Naive thymus-derived CD4-positive, alpha-beta T cell (primary cell): ENCODE data around the gene SLC8A2. TPM values are rescaled to one million over a fixed set of nuclear protein-coding genes. Genes with fewer than 3 reads are reported as not detected.
"Not testable (repeated sequence)": the region's sequence is repeated elsewhere in the genome, so short reads cannot be mapped to it uniquely, and the experiment has no call there.

Source experiments
- ATAC-seq: fragments of 150-1000 bp; cut with Tn5 transposase; 2 replicates; pipeline ENCODE4 v1.10.0; 2021; ENCODE audit warnings: mild to moderate bottlenecking, moderate library complexity
- CTCF ChIA-PET: fragments of 350-600 bp; sonication (Branson Sonifier 250); formaldehyde crosslinking; loops from one replicate; lab custom pipeline; 2021; ENCODE audit warnings: antibody characterized with exemption; lab: Charles Lee
- POLR2A ChIA-PET: fragments of 350-600 bp; sonication (Branson Sonifier 250); formaldehyde crosslinking; loops from one replicate; lab custom pipeline; 2021; ENCODE audit warnings: antibody characterized with exemption, inconsistent platforms; lab: Charles Lee
- DNase-seq, 9 donors: peaks; one replicate each; pipeline versions ENCODE4 v3.0.0 to v3.0.0-alpha.2; 2020 to 2022; ENCODE audit warnings: mixed read lengths in 1 of 9
- H3K27ac ChIP-seq: one replicate; pipeline ENCODE4 v1.7.0; 2013; ENCODE audit warnings: mild to moderate bottlenecking, low read depth, low read length, moderate library complexity
- H3K27me3 ChIP-seq, 2 donors: one replicate each; pipeline ENCODE4 v1.7.0; 2013; ENCODE audit warnings: low read length in 2 of 2, mild to moderate bottlenecking in 2 of 2, moderate library complexity in 2 of 2; ENCODE audit not compliant: control insufficient read depth in 2 of 2, insufficient read depth in 2 of 2
- H3K36me3 ChIP-seq, 3 experiments: 1 replicate in 2 of 3; 2 replicates in 1 of 3; pipeline ENCODE4 v1.7.0; 2013; ENCODE audit warnings: low read length in 3 of 3, mild to moderate bottlenecking in 3 of 3, moderate library complexity in 1 of 3; ENCODE audit not compliant: insufficient read depth in 3 of 3, control insufficient read depth in 2 of 3
- H3K4me1 ChIP-seq, 2 donors: one replicate each; pipeline ENCODE4 v1.7.0; 2013; ENCODE audit warnings: low read length in 2 of 2, mild to moderate bottlenecking in 2 of 2, moderate library complexity in 1 of 2; ENCODE audit not compliant: control insufficient read depth in 2 of 2, insufficient read depth in 2 of 2
- H3K4me3 ChIP-seq: 2 replicates; pipeline ENCODE4 v1.7.0; 2013; ENCODE audit warnings: mild to moderate bottlenecking, low read length
- H3K9me3 ChIP-seq, 3 experiments: 1 replicate in 2 of 3; 2 replicates in 1 of 3; pipeline ENCODE4 v1.7.0; 2013; ENCODE audit warnings: low read length in 3 of 3; ENCODE audit not compliant: control insufficient read depth in 2 of 3
- H3K27ac Mint-ChIP-seq, 9 donors: one replicate each; pipeline ENCODE4 v1.8.0; 2020 to 2022; ENCODE audit warnings: mixed read lengths in 9 of 9, mild to moderate bottlenecking in 8 of 9, moderate library complexity in 5 of 9, inconsistent platforms in 2 of 9
- H3K27me3 Mint-ChIP-seq, 5 donors: one replicate each; pipeline ENCODE4 v1.8.0; 2021 to 2022; ENCODE audit warnings: mixed read lengths in 5 of 5, mild to moderate bottlenecking in 1 of 5
- H3K36me3 Mint-ChIP-seq, 5 donors: one replicate each; pipeline ENCODE4 v1.8.0; 2020 to 2022; ENCODE audit warnings: mixed read lengths in 5 of 5, mild to moderate bottlenecking in 3 of 5, inconsistent platforms in 1 of 5
- H3K4me1 Mint-ChIP-seq, 7 donors: one replicate each; pipeline ENCODE4 v1.8.0; 2020 to 2022; ENCODE audit warnings: mixed read lengths in 7 of 7, mild to moderate bottlenecking in 3 of 7, inconsistent platforms in 1 of 7
- H3K4me3 Mint-ChIP-seq, 10 donors: one replicate each; pipeline ENCODE4 v1.8.0; 2020 to 2022; ENCODE audit warnings: mild to moderate bottlenecking in 10 of 10, mixed read lengths in 10 of 10, moderate library complexity in 6 of 10, inconsistent platforms in 2 of 10
- H3K9me3 Mint-ChIP-seq, 11 donors: one replicate each; pipeline ENCODE4 v1.8.0; 2020 to 2022; ENCODE audit warnings: mixed read lengths in 11 of 11, mild to moderate bottlenecking in 4 of 11, inconsistent platforms in 1 of 11, moderate library complexity in 1 of 11
- intact Hi-C, 2 donors: fragments of 100-400 bp; cut with micrococcal nuclease; formaldehyde crosslinking; loops; one replicate each; pipeline ENCODE4 v1.15.1; 2023
- polyA plus RNA-seq, 2 donors: library from polyadenylated mRNA; unstranded; fragments of 300-500 nt; fragmentation: Illumina TruSeq; gene quantifications; one replicate each; pipeline ENCODE4 v1.2.3, GENCODE V29; 2021
- total RNA-seq, 6 experiments: library from RNA in 5 of 6; stranded (reverse) in 5 of 6; gene quantifications; 1 replicate in 5 of 6; 2 replicates in 1 of 6; pipeline ENCODE4 v1.2.3 and lab custom pipeline; 2021 to 2026

SLC8A2 gene
- total and polyA plus RNA-seq, 7 experiments from 2014 or later: 0.05 to 0.19 (median 0.19) TPM; not detected in 4

DNA sequence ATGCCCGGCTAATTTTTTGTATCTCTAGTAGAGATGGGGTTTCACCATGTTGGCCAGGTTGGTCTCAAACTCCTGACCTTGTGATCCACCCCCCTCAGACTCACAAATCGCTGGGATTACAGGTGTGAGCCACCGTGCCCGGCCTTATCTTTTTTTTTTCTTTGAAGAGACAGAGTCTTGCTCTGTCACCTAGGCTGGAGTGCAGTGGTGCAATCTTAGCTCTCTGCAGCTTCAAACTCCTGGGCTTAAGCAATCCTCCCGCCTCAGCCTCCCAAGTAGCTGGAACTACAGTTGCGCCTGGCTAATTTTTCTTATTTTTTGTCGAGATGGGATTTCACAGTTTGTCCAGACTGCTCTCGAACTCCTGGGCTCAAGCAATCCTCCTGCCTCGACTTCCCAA is 60.0 kb downstream of the SLC8A2 start:
- H3K4me1 ChIP-seq, POLR2A ChIA-PET, H3K4me3 ChIP-seq, H3K27me3 ChIP-seq, H3K4me1 Mint-ChIP-seq, ATAC-seq, H3K4me3 Mint-ChIP-seq, H3K36me3 Mint-ChIP-seq, H3K36me3 ChIP-seq, H3K9me3 ChIP-seq, H3K27ac Mint-ChIP-seq, H3K9me3 Mint-ChIP-seq, H3K27ac ChIP-seq, DNase-seq, intact Hi-C loops: not testable (repeated sequence)
- CTCF ChIA-PET: interaction anchor here (0.6 to 0.7 kb wide), 2 partner anchors 1289 to 1455 kb away, joined by 3 to 4 read pairs; no protein-coding TSS in a partner anchor
- peaks cover 39 to 57% (median 45%) of the 10 kb centered on the region in 5 donors for H3K27me3 Mint-ChIP-seq

DNA sequence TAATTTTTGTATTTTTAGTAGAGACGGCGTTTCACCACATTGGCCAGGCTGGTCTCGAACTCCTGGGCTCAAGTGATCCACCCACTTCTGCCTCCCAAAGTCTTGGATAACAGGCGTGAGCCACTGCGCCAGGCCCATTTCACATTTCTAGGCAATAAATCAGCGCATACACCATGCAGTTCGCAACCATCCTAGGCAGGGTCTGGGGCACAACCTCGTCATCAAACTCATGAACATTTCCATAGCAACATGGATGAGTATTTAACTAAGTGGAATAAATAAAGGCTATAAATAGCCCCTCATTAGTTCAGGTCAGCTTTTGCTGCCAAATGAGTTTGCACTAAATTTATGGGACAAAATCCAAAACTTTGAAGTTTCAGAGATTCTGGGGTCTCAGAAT is 60.6 kb downstream of the SLC8A2 start:
- peaks cover 39 to 57% (median 45%) of the 10 kb centered on the region in 5 donors for H3K27me3 Mint-ChIP-seq
- CTCF ChIA-PET: interaction anchor here (0.6 to 0.7 kb wide), 2 partner anchors 1288 to 1455 kb away, joined by 3 to 4 read pairs; no protein-coding TSS in a partner anchor
- ATAC-seq (no peak), DNase-seq (no peak)
- Histone ChIP-seq H3K27ac (no peak overlapping the region), H3K36me3 (no peaks in the 10 kb centered on the region), H3K4me3 (no peak overlapping the region), H3K9me3 (no peaks in the 10 kb centered on the region), H3K4me1 (no peaks in the 10 kb centered on the region), H3K27me3 (peaks cover 0 to 2% of the 10 kb centered on the region in 2 donors)
- peaks cover 0 to 7% (median 0%) of the 10 kb centered on the region in 11 donors for H3K9me3 Mint-ChIP-seq
- H3K4me1 Mint-ChIP-seq: peaks cover 0 to 4% (median 0%) of the 10 kb centered on the region in 7 donors
- intact Hi-C loops: no loop called here
- POLR2A ChIA-PET: no interaction called here
- no peak overlapping the region for H3K27ac Mint-ChIP-seq
- H3K4me3 Mint-ChIP-seq: no peak overlapping the region
- H3K36me3 Mint-ChIP-seq: peaks cover 0 to 7% (median 4%) of the 10 kb centered on the region in 5 donors

DNA sequence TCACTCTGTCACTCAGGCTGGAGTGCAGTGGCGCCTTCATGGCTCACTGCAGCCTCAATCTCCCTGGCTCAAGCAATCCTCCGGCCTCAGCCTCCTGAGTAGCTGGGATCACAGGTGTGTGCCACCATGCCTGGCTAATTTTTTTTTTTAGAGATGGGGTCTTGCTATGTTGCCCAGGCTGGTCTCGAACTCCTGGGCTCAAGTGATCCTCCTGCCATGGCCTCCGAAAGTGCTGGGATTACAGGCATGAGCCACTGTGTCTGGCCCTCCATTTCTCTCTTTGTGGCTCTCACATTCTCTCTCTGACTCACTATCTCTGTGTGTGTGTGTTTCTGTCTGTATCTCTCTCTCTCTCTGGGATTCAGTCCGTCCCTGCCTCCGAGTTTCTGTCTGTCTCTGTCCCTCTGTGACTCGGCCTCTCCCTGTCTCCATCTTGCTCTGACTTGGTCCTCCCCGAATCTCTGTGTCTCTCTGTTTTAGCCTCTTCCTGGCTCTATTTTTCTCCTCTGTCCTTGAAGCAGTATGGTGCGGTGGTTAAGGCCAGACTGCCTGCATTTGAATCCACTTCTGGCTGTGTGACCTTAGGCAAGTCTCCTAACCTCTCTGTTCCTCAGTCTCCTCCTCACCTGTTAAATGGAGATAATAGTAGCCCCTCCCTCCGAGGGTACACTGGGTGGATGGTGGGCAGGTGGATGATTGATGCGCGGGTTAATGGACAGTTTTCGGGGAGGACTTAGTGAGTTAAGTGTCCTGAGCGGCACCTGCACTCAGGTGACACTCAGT is 63.3 kb downstream of the SLC8A2 start:
- ChIA-PET CTCF (no interaction called here), POLR2A (no interaction called here)
- ATAC-seq (no peak), DNase-seq (no peak)
- Histone ChIP-seq H3K27ac (no peak overlapping the region), H3K36me3 (no peaks in the 10 kb centered on the region), H3K4me1 (no peaks in the 10 kb centered on the region), H3K27me3 (peaks cover 0 to 2% of the 10 kb centered on the region in 2 donors), H3K9me3 (no peaks in the 10 kb centered on the region), H3K4me3 (no peak overlapping the region)
- Mint-ChIP-seq H3K27me3 (peaks cover 32 to 58% (median 52%) of the 10 kb centered on the region in 5 donors), H3K27ac (no peak overlapping the region), H3K4me3 (peak overlapping the region in 1 of 10 donors; percentile 36), H3K9me3 (peaks cover 0 to 10% (median 2%) of the 10 kb centered on the region in 11 donors), H3K36me3 (peaks cover 0 to 10% (median 5%) of the 10 kb centered on the region in 5 donors), H3K4me1 (peaks cover 0 to 7% (median 0%) of the 10 kb centered on the region in 7 donors)
- intact Hi-C loops: no loop called here

DNA sequence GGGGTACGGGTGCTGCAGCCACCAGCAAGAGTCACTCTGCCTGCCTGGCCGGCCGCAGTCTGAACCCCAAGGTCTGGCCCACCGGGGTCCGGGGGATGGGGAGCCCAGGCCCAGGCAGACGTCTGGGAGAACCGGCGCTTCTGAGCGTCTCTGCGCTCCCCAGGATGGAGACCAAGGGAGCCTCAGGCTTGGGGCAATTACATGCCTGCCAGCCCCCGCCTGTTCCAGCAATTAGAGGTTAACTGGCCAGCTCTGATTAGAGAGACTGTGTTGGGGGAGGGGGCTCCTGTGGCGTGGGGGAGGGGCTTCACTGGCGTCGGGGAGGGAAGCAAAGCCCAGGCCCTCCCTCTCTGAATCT is 64.3 kb downstream of the SLC8A2 start:
- peaks cover 30 to 61% (median 52%) of the 10 kb centered on the region in 5 donors for H3K27me3 Mint-ChIP-seq
- H3K27ac Mint-ChIP-seq: no peak overlapping the region
- Histone ChIP-seq H3K9me3 (no peaks in the 10 kb centered on the region), H3K27ac (no peak overlapping the region), H3K27me3 (peaks cover 0 to 2% of the 10 kb centered on the region in 2 donors), H3K36me3 (no peaks in the 10 kb centered on the region), H3K4me3 (no peak overlapping the region), H3K4me1 (no peaks in the 10 kb centered on the region)
- CTCF ChIA-PET: no interaction called here
- intact Hi-C loops: no loop called here
- no peak overlapping the region for H3K4me3 Mint-ChIP-seq
- POLR2A ChIA-PET: no interaction called here
- peaks cover 0 to 10% (median 2%) of the 10 kb centered on the region in 11 donors for H3K9me3 Mint-ChIP-seq
- DNase-seq: no peak
- H3K36me3 Mint-ChIP-seq: peaks cover 0 to 10% (median 5%) of the 10 kb centered on the region in 5 donors
- H3K4me1 Mint-ChIP-seq: peaks cover 0 to 7% (median 0%) of the 10 kb centered on the region in 7 donors
- no peak for ATAC-seq

DNA sequence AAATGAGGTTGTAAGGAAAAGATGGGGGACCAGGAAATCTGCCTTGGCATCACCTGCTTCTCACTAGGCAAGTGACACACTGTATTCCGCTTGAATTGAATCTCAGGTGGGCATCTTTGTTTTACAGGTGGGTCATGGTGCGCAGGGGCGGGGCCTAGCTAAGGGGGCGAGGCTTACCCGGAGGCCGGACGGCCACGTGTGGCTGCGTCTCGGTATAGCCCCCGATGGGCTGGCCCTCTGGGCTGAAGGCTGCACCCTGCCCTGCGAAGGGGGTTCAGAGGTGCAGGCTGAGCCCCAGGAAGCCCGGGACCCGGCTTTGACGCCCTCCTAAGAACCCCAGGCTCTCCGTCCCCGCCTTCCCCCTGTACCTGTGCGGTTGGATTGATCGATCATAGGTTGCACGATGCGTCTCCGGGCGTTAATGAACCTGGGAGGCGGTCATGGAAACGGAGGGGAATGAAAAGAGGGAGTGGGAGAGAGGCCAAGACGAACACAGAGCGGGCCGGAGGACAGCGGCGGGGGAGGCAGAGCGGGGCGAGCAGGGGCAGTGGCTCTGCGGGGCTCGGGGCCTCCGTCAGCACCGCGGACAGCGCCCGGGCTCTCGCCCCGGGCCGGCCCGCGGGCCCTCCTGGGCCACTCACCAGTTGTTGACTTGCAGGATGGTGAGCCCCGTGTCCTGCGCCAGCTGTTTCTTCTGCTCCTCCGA is 64.8 kb downstream of the SLC8A2 start:
- ATAC-seq: peak; percentile 41
- Mint-ChIP-seq H3K27me3 (peaks cover 30 to 61% (median 52%) of the 10 kb centered on the region in 5 donors), H3K27ac (no peak overlapping the region), H3K4me1 (peaks cover 0 to 7% (median 0%) of the 10 kb centered on the region in 7 donors), H3K4me3 (no peak overlapping the region), H3K9me3 (peaks cover 0 to 10% (median 2%) of the 10 kb centered on the region in 11 donors), H3K36me3 (peaks cover 0 to 10% (median 5%) of the 10 kb centered on the region in 5 donors)
- DNase-seq: no peak
- CTCF ChIA-PET: no interaction called here
- peaks cover 0 to 2% of the 10 kb centered on the region in 2 donors for H3K27me3 ChIP-seq
- H3K36me3 ChIP-seq: no peaks in the 10 kb centered on the region
- intact Hi-C loops: no loop called here
- H3K9me3 ChIP-seq: no peaks in the 10 kb centered on the region
- H3K4me1 ChIP-seq: no peaks in the 10 kb centered on the region
- POLR2A ChIA-PET: no interaction called here
- no peak overlapping the region for H3K4me3 ChIP-seq
- no peak overlapping the region for H3K27ac ChIP-seq

DNA sequence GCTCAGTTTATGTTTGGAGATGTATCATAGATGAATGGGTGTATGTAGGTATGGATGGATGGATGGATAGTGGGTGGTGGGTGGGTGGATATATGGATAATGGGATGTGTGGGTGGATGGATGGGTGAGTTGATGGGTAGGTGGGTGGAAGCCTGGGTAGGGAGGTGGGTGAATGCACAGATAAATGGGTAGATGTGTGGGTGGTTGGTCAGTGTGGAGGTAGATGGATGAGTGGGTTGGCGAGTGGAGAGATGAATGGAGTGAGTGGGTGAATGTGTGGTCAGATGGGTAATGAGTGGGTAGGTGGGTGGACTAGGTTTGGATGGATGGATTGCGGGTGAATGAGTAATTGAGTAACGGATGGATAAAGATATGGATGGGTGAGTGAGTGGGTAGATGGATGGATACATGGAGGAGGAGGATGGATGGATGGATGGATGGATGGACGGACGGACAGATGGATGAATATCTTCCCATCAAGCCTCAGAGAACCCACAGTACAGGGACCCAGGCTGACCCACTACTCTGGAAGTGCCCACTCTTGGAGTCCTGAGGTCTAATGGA is 65.8 kb downstream of the SLC8A2 start:
- peaks cover 0 to 10% (median 2%) of the 10 kb centered on the region in 11 donors for H3K9me3 Mint-ChIP-seq
- Histone ChIP-seq H3K27ac (no peak overlapping the region), H3K9me3 (no peaks in the 10 kb centered on the region), H3K4me3 (no peak overlapping the region), H3K36me3 (no peaks in the 10 kb centered on the region), H3K27me3 (peaks cover 0 to 2% of the 10 kb centered on the region in 2 donors), H3K4me1 (no peaks in the 10 kb centered on the region)
- intact Hi-C loops: no loop called here
- H3K36me3 Mint-ChIP-seq: peaks cover 0 to 10% (median 5%) of the 10 kb centered on the region in 5 donors
- ChIA-PET CTCF (no interaction called here), POLR2A (no interaction called here)
- no peak overlapping the region for H3K4me3 Mint-ChIP-seq
- H3K27ac Mint-ChIP-seq: no peak overlapping the region
- no peak for DNase-seq
- peaks cover 0 to 7% (median 0%) of the 10 kb centered on the region in 7 donors for H3K4me1 Mint-ChIP-seq
- no peak for ATAC-seq
- H3K27me3 Mint-ChIP-seq: peaks cover 30 to 61% (median 52%) of the 10 kb centered on the region in 5 donors
